GM12874 (cell line): ENCODE measurements around the gene ZDHHC24.

Experiments used
- TF ChIP-seq, protein P1 (sequence below): IDR thresholded peaks from 2 replicates; pipeline ENCODE4 v1.5.1; 2011; ENCODE audit warnings: low read depth, mild to moderate bottlenecking, control low read depth, low read length, moderate library complexity; ENCODE audit not compliant: insufficient read depth

The ZDHHC24 gene

DNA sequence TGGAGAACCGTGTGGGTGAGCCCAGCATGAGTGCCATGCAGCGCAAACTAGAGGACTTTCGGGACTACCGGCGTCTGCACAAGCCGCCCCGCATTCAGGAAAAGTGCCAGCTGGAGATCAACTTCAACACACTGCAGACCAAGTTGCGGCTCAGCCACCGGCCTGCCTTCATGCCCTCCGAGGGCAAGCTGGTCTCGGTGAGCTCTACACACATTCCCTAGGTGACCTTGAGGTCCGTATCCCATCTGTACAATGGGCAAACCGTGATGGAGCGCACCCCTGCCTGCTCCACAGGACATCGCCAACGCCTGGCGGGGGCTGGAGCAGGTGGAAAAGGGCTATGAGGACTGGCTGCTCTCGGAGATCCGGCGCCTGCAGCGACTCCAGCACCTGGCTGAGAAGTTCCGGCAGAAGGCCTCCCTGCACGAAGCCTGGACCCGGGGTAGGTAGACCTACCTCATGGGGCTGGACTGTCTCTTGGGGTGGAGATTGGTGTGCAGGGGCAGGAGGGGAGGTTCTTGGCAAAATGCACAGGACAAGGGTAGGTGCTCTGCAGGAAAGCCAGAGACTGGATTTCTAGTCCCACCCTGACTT, 12.0 kb upstream of the ZDHHC24 start:
- TF ChIP-seq, protein P1, sequence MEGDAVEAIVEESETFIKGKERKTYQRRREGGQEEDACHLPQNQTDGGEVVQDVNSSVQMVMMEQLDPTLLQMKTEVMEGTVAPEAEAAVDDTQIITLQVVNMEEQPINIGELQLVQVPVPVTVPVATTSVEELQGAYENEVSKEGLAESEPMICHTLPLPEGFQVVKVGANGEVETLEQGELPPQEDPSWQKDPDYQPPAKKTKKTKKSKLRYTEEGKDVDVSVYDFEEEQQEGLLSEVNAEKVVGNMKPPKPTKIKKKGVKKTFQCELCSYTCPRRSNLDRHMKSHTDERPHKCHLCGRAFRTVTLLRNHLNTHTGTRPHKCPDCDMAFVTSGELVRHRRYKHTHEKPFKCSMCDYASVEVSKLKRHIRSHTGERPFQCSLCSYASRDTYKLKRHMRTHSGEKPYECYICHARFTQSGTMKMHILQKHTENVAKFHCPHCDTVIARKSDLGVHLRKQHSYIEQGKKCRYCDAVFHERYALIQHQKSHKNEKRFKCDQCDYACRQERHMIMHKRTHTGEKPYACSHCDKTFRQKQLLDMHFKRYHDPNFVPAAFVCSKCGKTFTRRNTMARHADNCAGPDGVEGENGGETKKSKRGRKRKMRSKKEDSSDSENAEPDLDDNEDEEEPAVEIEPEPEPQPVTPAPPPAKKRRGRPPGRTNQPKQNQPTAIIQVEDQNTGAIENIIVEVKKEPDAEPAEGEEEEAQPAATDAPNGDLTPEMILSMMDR: no peak

DNA sequence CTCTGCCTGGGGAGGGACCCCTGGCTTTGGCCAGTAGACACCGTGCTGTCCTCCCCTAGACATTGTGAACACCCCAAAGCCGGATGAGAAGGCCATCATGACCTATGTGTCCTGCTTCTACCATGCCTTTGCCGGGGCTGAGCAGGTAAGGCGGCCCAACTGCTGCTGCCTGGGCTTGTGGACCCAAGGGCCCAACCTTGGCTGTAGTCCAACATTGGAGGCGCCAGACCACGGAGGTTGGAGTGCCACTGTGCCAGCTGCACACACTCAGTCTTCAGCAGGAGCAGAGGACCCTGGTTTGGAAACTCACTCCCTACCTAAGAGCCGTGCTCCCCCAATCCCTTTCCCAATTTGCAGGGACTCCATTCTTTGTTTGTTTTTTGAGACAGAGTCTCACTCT, 10.2 kb upstream of the ZDHHC24 start:
- TF ChIP-seq, protein P1: no peak

DNA sequence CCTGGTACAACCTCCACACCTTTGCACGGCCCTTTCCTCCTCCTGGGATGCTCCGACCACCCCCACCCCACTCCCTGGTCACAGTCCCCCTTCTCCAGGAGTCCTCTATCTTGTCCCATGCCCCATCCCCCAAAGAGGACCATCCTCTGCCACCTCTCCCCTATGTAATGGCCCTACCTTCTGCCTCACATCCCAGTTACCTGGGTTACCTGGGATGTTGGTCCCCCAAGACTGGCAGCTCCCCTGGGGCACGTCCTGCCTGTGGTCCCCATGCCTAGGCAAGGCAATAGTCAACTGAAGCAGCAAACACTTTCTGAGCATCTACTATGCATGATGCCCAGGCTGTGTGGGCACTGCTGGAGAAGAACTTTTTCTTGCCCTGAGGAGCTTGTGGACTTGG, 9.6 kb upstream of the ZDHHC24 start:
- TF ChIP-seq, protein P1: no peak

DNA sequence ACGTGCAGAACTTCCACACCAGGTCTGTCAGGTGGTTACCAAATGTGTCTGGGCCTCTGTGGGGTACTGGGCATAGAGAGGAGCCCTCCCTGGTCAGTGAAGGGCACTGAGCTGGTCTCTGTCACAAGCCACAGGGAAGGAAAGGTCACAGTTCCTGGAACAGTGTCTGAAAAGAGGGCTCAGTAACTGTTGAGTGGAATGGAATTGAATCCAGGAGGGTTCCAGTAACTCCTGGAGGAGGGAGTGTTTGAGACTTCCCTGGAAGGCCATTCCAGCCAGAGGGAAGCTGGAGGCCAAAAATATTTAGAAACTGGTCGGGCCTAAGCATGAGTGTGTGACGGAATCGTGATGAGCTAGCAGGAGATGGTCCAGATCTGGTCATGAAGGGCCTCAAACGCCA, 8.8 kb upstream of the ZDHHC24 start:
- TF ChIP-seq, protein P1: no peak

DNA sequence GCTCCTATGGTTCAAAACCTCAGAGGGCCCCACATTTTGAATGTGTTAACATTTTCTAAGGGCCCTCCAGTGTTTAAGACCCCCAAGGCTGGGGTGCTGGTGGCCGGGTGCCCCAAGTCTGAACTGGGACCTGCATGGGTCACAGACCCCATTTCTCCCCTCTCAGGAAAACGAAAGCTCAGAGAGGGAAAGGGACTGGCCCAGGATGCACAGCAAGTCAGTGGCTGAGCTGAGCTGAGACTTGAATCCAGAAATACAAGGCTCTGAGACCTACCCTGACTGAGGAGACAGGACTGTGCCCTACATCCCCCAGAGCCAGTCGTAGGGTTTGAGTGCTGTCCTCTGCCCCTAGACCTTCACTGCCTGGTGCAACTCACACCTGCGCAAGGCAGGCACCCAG, 5.0 kb upstream of the ZDHHC24 start:
- TF ChIP-seq, protein P1: no peak

DNA sequence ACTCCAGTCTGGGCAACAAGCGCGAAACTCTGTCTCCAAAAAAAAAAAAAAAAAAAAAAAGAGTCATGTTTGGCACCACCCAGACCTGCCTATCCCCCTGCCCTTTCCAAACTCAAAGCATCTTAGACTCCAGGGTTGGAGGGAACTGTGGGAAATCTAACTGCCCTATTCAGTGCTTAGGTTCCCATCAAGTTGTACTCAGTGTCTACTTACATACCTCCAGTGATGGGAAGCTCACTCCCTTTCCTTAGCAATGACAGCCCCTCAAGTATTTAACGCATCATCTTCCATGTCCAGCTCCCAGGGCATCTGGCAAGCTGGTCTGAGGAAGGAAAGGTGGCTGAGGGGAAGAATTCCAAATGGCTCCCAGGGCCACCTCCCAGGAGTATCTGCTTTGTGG, 3.8 kb upstream of the ZDHHC24 start:
- TF ChIP-seq, protein P1: no peak

DNA sequence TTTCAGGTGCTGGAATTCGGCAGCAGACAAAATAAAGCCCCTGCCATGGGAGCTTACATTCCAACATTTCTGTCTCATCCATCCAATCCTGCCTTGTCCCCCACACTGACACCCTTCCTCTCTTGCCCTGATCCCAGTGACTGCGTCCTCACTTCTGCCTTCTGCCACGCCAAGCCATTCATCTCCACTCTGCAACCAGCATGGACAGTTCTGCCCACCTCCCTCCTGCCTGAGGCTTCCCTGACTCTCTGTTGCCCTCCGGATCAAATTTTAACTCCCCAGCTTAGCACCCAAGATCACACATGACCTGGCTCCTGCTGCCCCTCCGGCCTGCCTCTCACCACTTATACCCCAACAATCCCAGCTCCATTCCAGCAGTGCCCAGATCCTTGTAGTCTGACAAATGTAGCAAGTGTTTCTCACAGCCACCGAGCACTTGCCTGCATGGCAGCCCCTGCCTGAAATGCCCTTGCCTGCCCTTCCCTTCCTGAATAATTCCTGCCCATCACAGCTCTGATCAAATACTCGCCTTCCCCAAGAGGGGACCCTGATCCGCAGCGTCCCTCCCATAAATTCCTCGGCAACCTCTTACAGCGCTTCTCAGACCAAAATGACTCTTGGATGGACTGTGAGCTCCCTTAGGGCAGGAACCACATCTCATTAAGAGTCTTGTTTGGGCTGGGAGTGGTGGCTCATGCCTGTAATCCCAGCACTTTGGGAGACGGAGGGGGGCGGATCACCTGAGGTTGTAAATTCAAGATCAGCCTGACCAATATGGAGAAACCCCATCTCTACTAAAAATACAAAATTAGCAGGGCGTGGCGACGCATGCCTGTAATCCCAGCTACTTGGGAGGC, 3.2 kb upstream of the ZDHHC24 start:
- TF ChIP-seq, protein P1: no peak
